ENCODE data around the gene ZNF511. TPM values are rescaled to one million over a fixed set of nuclear protein-coding genes. Genes with fewer than 3 reads are reported as not detected.

ZNF511 gene
- total RNA-seq, 4 donors from 2014 or later = 15.5 to 24.4 (median 17.3) TPM

GRCh38 chr10:133311570-133311969, 2.9 kb downstream of the ZNF511 start:
- Histone ChIP-seq H3K36me3 (peaks cover 37% of the 10 kb centered on the region), H3K27ac (no peak overlapping the region), H3K9me3 (no peaks in the 10 kb centered on the region), H3K4me3 (no peak overlapping the region), H3K27me3 (no peaks in the 10 kb centered on the region), H3K4me1 (peaks cover 22% of the 10 kb centered on the region)
- no peak for TF ChIP-seq POLR2AphosphoS5 (IDR thresholded peaks at IDR 0.05)
- no peak for TF ChIP-seq EP300 (IDR thresholded peaks at IDR 0.05)
- no peak for TF ChIP-seq POLR2A (IDR thresholded peaks at IDR 0.05)
- TF ChIP-seq, protein P1, sequence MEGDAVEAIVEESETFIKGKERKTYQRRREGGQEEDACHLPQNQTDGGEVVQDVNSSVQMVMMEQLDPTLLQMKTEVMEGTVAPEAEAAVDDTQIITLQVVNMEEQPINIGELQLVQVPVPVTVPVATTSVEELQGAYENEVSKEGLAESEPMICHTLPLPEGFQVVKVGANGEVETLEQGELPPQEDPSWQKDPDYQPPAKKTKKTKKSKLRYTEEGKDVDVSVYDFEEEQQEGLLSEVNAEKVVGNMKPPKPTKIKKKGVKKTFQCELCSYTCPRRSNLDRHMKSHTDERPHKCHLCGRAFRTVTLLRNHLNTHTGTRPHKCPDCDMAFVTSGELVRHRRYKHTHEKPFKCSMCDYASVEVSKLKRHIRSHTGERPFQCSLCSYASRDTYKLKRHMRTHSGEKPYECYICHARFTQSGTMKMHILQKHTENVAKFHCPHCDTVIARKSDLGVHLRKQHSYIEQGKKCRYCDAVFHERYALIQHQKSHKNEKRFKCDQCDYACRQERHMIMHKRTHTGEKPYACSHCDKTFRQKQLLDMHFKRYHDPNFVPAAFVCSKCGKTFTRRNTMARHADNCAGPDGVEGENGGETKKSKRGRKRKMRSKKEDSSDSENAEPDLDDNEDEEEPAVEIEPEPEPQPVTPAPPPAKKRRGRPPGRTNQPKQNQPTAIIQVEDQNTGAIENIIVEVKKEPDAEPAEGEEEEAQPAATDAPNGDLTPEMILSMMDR (IDR thresholded peaks at IDR 0.05) = no peak
- no peak for DNase-seq (ENCODE audit: low spot score in 2 of 2)
- WGBS = 92% methylated on average over 10 of the region's 10 CpGs

DNA sequence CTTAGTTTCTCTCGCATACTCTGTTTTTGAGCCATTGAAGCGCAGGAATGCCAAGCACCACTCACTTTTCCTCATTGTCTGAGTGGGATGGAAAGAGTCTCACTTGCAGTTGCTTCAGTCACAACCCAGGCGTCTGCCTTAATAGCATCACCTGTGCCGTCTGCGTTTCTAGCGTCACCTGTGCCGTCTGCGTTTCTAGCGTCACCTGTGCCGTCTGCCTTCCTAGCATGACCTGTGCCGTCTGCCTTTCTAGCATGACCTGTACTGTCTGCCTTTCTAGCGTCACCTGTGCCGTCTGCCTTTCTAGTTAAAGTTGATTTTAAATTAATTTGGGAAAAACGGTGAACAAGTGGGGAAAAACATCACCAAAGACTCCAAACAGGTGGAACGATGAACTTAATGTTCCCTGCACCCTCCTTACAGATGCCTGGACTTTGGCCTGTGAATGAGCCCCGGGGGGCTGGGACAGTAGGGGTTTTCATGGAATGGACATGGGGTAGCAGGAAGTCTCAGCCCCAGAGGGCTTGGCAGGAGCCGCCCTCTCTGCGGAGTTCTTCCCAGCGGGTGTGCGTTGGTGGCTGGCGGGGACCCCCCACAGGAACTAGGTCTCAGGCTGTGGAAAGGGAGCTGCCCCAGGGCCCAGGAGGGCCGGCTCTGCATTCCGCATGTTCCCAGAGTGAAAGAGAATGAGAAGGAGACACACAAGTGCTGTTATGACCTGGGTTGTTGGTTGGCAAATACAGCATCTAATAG, 3.5 kb downstream of the ZNF511 start:
- H3K27me3 ChIP-seq = no peaks in the 10 kb centered on the region
- TF ChIP-seq POLR2AphosphoS5 (IDR thresholded peaks at IDR 0.05) = no peak
- no peak for TF ChIP-seq EP300 (IDR thresholded peaks at IDR 0.05)
- TF ChIP-seq, protein P1 (IDR thresholded peaks at IDR 0.05) = no peak
- no peak for TF ChIP-seq POLR2A (IDR thresholded peaks at IDR 0.05)
- no peak overlapping the region for H3K4me3 ChIP-seq
- peaks cover 37% of the 10 kb centered on the region for H3K36me3 ChIP-seq
- WGBS = 91% methylated on average over 22 of the region's 23 CpGs
- no peak overlapping the region for H3K27ac ChIP-seq
- H3K9me3 ChIP-seq = no peaks in the 10 kb centered on the region
- DNase-seq (ENCODE audit: low spot score in 2 of 2) = no peak
- H3K4me1 ChIP-seq = peaks cover 16% of the 10 kb centered on the region

- Histone ChIP-seq H3K27ac (no peak overlapping the region), H3K36me3 (peaks cover 37% of the 10 kb centered on the region), H3K4me3 (no peak overlapping the region), H3K27me3 (no peaks in the 10 kb centered on the region), H3K4me1 (peaks cover 10% of the 10 kb centered on the region), H3K9me3 (no peaks in the 10 kb centered on the region)
- WGBS = 92% methylated on average over 9 of the region's 9 CpGs
- no peak for TF ChIP-seq POLR2A (IDR thresholded peaks at IDR 0.05)
- TF ChIP-seq, protein P1 (IDR thresholded peaks at IDR 0.05) = no peak
- no peak for TF ChIP-seq EP300 (IDR thresholded peaks at IDR 0.05)
- TF ChIP-seq POLR2AphosphoS5 (IDR thresholded peaks at IDR 0.05) = no peak
- no peak for DNase-seq (ENCODE audit: low spot score in 2 of 2)
These were observed 4.0 kb downstream of the ZNF511 start for GRCh38 chr10:133312769-133313145.

- Histone ChIP-seq H3K27me3 (no peaks in the 10 kb centered on the region), H3K4me1 (peaks cover 7% of the 10 kb centered on the region), H3K36me3 (peaks cover 37% of the 10 kb centered on the region), H3K9me3 (no peaks in the 10 kb centered on the region), H3K4me3 (no peak overlapping the region), H3K27ac (no peak overlapping the region)
- no peak for DNase-seq (ENCODE audit: low spot score in 2 of 2)
- TF ChIP-seq POLR2AphosphoS5 (IDR thresholded peaks at IDR 0.05) (no peak), POLR2A (IDR thresholded peaks at IDR 0.05) (no peak), EP300 (IDR thresholded peaks at IDR 0.05) (no peak)
- TF ChIP-seq, protein P1 (IDR thresholded peaks at IDR 0.05) = no peak
- WGBS = 81% methylated on average over 3 of the region's 4 CpGs
These were observed 4.5 kb downstream of the ZNF511 start for GRCh38 chr10:133313192-133313591.

DNA sequence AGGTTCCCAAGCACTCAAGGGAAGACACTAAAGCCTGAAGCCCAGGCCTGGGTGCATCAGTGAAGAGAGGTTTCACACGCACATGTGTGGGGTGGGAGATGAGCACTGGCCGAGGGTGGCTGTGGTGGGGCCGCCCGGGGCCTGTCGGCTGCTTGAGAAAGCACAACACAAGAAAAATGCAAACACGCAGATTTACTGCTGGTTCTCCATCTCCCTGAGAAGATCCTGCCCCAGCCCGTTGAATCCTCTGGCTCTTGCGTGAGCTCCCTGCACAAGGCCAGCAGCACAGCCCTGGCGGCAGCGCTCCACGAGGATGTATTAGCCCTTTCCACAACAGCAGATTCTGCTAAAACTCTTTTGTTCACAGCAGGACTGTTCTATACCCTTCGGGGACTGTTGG, 6.2 kb downstream of the ZNF511 start:
- DNase-seq (ENCODE audit: low spot score in 2 of 2) = no peak
- H3K4me3 ChIP-seq = no peak overlapping the region
- TF ChIP-seq, protein P1 (IDR thresholded peaks at IDR 0.05) = no peak
- TF ChIP-seq EP300 (IDR thresholded peaks at IDR 0.05) = no peak
- TF ChIP-seq POLR2AphosphoS5 (IDR thresholded peaks at IDR 0.05) = no peak
- 87% methylated on average over 12 of the region's 12 CpGs for WGBS
- peaks cover 33% of the 10 kb centered on the region for H3K36me3 ChIP-seq
- peaks cover 7% of the 10 kb centered on the region for H3K4me1 ChIP-seq
- H3K27ac ChIP-seq = no peak overlapping the region
- peaks cover 15% of the 10 kb centered on the region for H3K27me3 ChIP-seq
- H3K9me3 ChIP-seq = no peaks in the 10 kb centered on the region

Measured in suprapubic skin (tissue), 4 donors.